ENCODE measurements around the gene AACS.

The AACS gene

DNA sequence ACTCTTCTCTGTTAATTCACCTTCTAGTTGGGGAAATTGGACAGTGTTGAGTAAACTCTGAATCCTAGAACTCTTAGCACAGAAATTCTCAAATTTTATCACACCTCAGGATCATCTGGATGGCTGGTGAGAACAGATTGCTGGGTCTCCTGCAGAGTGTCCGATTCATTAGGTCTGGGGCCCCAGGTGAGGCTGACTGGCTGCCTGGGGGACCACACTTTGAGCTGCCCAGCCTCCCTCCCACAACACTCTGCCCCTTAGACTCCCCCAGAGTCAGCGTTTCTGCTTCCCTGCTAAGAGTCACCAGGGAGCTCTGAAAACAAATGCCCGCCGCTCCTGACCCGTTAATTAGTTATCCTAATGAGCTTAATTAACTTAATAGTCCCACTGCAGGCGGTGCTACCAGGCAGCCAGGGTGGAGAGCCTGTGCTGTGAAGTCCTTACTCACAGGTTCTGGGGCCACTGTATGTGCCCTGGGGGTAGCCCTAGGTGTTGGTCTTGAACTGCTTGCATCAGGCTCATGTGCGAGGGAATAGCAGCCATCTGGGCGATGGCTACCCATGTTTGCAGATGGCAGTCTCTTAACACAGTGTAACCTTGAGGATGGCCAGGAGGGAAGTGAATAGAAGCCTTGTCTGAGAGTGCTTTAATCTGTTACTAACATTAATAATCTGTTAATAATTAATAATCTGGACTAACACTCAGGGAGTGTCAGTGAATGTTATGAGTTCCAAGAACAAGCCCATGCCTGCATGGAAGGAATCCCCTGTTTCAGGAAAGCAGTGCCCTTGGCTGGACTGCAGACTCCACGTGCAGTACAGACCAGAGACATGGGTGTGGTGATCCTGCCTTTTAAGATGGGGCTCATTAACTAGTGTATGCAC is 35.6 kb downstream of the AACS start:
- CTCF ChIA-PET: no interaction called here
- Histone ChIP-seq H3K36me3 (ENCODE audit: control insufficient read depth in 2 of 2, insufficient read depth in 1 of 2, low read length in 2 of 2) (peaks cover 0 to 22% of the 10 kb centered on the region in 2 experiments; a peak in 1 of 3 replicates), H3K4me1 (ENCODE audit: control insufficient read depth, insufficient read depth, low read length) (0 out of 2 replicates have a peak, but pooled peaks cover 3% of the 10 kb centered on the region), H3K9me3 (ENCODE audit: control insufficient read depth, insufficient read depth, low read depth, low read length) (no peaks in the 10 kb centered on the region), H3K4me3 (ENCODE audit: low read depth, low read length) (no peak overlapping the region), H3K27ac (ENCODE audit: extremely low read depth, low read depth, low read length) (no peak overlapping the region)
- TF ChIP-seq ZNF791 (tag by site-specific recombination; IDR thresholded peaks at IDR 0.05) (no peak), ZNF155 (tag by site-specific recombination; IDR thresholded peaks at IDR 0.05) (no peak), ZNF549 (tag by site-specific recombination; IDR thresholded peaks at IDR 0.05) (no peak), GLIS1 (tag by site-specific recombination; IDR thresholded peaks at IDR 0.05) (peak; percentile 90), ZIC2 (tag by site-specific recombination; IDR thresholded peaks at IDR 0.05) (peak; percentile 22; the same call in 1 of the 2 replicates)
- TF ChIP-seq, protein P1, sequence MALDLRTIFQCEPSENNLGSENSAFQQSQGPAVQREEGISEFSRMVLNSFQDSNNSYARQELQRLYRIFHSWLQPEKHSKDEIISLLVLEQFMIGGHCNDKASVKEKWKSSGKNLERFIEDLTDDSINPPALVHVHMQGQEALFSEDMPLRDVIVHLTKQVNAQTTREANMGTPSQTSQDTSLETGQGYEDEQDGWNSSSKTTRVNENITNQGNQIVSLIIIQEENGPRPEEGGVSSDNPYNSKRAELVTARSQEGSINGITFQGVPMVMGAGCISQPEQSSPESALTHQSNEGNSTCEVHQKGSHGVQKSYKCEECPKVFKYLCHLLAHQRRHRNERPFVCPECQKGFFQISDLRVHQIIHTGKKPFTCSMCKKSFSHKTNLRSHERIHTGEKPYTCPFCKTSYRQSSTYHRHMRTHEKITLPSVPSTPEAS (tag by site-specific recombination; IDR thresholded peaks at IDR 0.05): no peak
- TF ChIP-seq, protein P2, sequence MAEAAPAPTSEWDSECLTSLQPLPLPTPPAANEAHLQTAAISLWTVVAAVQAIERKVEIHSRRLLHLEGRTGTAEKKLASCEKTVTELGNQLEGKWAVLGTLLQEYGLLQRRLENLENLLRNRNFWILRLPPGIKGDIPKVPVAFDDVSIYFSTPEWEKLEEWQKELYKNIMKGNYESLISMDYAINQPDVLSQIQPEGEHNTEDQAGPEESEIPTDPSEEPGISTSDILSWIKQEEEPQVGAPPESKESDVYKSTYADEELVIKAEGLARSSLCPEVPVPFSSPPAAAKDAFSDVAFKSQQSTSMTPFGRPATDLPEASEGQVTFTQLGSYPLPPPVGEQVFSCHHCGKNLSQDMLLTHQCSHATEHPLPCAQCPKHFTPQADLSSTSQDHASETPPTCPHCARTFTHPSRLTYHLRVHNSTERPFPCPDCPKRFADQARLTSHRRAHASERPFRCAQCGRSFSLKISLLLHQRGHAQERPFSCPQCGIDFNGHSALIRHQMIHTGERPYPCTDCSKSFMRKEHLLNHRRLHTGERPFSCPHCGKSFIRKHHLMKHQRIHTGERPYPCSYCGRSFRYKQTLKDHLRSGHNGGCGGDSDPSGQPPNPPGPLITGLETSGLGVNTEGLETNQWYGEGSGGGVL (tag by site-specific recombination; IDR thresholded peaks at IDR 0.05): no peak
- POLR2A ChIA-PET: no interaction called here

DNA sequence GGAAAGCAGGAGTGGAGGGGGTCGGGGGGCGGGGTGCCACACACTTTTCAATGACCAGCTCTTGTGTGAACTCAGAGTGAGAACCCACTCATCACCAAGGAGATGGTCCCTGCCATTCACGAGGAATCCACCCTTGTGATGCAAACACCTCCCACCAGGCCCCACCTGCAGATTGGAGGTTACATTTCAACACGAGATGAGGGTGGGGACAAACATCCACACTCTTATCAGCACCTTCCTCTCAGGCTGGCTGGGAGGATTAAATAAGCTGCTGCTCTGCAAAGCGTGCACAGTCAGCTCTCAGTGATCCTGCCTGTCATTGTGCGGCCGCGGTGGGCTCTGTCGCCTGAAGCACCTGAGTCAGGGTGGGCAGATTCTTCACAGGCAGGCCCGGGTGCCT is 39.7 kb downstream of the AACS start:
- H3K4me1 ChIP-seq (ENCODE audit: control insufficient read depth, insufficient read depth, low read length): 0 out of 2 replicates have a peak, but pooled peaks cover 3% of the 10 kb centered on the region
- TF ChIP-seq KLF1 (tag by site-specific recombination; IDR thresholded peaks at IDR 0.05): peak; percentile 54
- TF ChIP-seq ZNF112 (tag by site-specific recombination; IDR thresholded peaks at IDR 0.05): no peak
- no peak for TF ChIP-seq IKZF3 (tag by site-specific recombination; IDR thresholded peaks at IDR 0.05)
- no peak for TF ChIP-seq ZNF792 (tag by site-specific recombination; IDR thresholded peaks at IDR 0.05)
- TF ChIP-seq ZNF776 (tag by site-specific recombination; IDR thresholded peaks at IDR 0.05; ENCODE audit: borderline replicate concordance): no peak
- TF ChIP-seq MZF1 (tag by site-specific recombination; IDR thresholded peaks at IDR 0.05; ENCODE audit: borderline replicate concordance): no peak
- TF ChIP-seq GLIS1 (tag by site-specific recombination; IDR thresholded peaks at IDR 0.05): peak; percentile 78
- H3K36me3 ChIP-seq (ENCODE audit: control insufficient read depth in 2 of 2, insufficient read depth in 1 of 2, low read length in 2 of 2): peaks cover 3 to 49% of the 10 kb centered on the region in 2 experiments; a peak in 1 of 3 replicates

DNA sequence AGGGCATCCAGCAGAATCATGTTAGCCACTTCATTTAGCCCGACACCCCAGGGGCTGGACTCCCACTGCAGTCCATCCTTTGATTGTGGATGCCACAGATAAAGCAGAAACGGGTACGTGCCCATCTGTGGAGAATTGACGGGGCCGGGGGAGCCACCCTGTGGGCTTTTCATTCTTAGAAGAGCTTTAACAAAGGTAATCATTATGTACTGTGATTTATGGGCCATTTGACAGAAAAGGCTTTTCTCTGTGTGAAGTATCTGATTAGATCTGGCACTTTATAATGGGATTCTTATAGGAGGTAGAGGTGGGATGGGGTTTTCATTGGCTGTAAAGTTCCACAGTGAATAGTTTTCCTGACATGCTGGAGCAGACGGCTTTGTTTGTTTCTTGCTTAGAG is 40.4 kb downstream of the AACS start:
- no peak overlapping the region for H3K27ac ChIP-seq (ENCODE audit: extremely low read depth, low read depth, low read length)
- POLR2A ChIA-PET: no interaction called here
- H3K4me1 ChIP-seq (ENCODE audit: control insufficient read depth, insufficient read depth, low read length): 0 out of 2 replicates have a peak, but pooled peaks cover 3% of the 10 kb centered on the region
- peaks cover 3 to 53% of the 10 kb centered on the region in 2 experiments; a peak in 1 of 3 replicates for H3K36me3 ChIP-seq (ENCODE audit: control insufficient read depth in 2 of 2, insufficient read depth in 1 of 2, low read length in 2 of 2)
- TF ChIP-seq, protein P3, sequence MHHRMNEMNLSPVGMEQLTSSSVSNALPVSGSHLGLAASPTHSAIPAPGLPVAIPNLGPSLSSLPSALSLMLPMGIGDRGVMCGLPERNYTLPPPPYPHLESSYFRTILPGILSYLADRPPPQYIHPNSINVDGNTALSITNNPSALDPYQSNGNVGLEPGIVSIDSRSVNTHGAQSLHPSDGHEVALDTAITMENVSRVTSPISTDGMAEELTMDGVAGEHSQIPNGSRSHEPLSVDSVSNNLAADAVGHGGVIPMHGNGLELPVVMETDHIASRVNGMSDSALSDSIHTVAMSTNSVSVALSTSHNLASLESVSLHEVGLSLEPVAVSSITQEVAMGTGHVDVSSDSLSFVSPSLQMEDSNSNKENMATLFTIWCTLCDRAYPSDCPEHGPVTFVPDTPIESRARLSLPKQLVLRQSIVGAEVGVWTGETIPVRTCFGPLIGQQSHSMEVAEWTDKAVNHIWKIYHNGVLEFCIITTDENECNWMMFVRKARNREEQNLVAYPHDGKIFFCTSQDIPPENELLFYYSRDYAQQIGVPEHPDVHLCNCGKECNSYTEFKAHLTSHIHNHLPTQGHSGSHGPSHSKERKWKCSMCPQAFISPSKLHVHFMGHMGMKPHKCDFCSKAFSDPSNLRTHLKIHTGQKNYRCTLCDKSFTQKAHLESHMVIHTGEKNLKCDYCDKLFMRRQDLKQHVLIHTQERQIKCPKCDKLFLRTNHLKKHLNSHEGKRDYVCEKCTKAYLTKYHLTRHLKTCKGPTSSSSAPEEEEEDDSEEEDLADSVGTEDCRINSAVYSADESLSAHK (tag by site-specific recombination; IDR thresholded peaks at IDR 0.05): no peak
- TF ChIP-seq ZNF548 (tag by site-specific recombination; IDR thresholded peaks at IDR 0.05) (no peak), ZNF560 (tag by site-specific recombination; IDR thresholded peaks at IDR 0.05; ENCODE audit: borderline replicate concordance) (no peak), MZF1 (tag by site-specific recombination; IDR thresholded peaks at IDR 0.05; ENCODE audit: borderline replicate concordance) (no peak), ZIC2 (tag by site-specific recombination; IDR thresholded peaks at IDR 0.05) (peak; percentile 49), ZSCAN16 (tag by site-specific recombination; IDR thresholded peaks at IDR 0.05) (no peak)
- TF ChIP-seq, protein P4, sequence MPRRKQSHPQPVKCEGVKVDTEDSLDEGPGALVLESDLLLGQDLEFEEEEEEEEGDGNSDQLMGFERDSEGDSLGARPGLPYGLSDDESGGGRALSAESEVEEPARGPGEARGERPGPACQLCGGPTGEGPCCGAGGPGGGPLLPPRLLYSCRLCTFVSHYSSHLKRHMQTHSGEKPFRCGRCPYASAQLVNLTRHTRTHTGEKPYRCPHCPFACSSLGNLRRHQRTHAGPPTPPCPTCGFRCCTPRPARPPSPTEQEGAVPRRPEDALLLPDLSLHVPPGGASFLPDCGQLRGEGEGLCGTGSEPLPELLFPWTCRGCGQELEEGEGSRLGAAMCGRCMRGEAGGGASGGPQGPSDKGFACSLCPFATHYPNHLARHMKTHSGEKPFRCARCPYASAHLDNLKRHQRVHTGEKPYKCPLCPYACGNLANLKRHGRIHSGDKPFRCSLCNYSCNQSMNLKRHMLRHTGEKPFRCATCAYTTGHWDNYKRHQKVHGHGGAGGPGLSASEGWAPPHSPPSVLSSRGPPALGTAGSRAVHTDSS (tag by site-specific recombination; IDR thresholded peaks at IDR 0.05): no peak
- H3K4me3 ChIP-seq (ENCODE audit: low read depth, low read length): no peak overlapping the region
- CTCF ChIA-PET: no interaction called here
- H3K9me3 ChIP-seq (ENCODE audit: control insufficient read depth, insufficient read depth, low read depth, low read length): no peaks in the 10 kb centered on the region

More for the DNA sequence above, 39.7 kb downstream of the AACS start:
- ChIA-PET CTCF (no interaction called here), POLR2A (no interaction called here)
- Histone ChIP-seq H3K9me3 (ENCODE audit: control insufficient read depth, insufficient read depth, low read depth, low read length) (no peaks in the 10 kb centered on the region), H3K27ac (ENCODE audit: extremely low read depth, low read depth, low read length) (no peak overlapping the region), H3K4me3 (ENCODE audit: low read depth, low read length) (no peak overlapping the region)
